Endometrium (tissue), 2 donors: Measurements from ENCODE around the gene OPN1SW.

Experiments
- FAIRE-seq: peaks from 2 replicates; lab custom pipeline; 2012; peaks lifted over from hg19 to GRCh38; lab: Jason Lieb, UNC
- donor health status: control.
- donor health status: control.

The OPN1SW gene

DNA sequence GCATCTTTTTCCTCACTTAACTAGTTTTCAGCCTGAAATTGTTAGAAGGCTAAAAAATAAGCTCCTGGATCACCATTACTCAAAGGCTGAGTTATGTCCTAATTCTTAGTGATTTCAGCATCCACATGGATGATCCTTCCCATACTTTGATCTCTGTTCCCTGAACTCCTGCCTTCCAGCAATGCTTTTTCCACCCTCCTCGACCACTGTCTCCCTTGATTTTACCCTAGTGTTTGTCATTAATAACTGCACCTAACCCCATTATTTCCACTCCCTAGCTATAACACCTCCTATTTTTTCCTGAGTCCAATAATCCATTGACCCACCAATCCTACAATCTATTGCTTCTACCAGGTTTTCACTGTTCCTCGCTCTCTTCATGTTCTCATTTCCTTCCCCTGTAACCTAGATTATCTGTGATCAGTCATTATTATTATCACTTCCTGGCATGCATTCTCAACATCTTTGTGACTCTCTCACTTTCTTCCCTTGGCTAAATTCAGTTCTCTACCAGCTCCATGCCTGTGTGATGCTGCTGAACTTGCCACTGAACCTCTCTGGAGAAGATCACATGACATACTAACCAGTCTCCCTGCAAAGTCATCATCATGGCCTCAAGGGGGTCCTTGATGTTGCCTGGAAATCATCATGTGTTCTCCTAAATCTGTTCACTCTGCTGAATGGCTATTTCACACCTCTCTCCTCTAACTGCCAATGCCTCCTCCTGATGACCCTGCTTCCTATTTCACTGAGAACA is 42.9 kb downstream of the OPN1SW start:
- no peak for FAIRE-seq

DNA sequence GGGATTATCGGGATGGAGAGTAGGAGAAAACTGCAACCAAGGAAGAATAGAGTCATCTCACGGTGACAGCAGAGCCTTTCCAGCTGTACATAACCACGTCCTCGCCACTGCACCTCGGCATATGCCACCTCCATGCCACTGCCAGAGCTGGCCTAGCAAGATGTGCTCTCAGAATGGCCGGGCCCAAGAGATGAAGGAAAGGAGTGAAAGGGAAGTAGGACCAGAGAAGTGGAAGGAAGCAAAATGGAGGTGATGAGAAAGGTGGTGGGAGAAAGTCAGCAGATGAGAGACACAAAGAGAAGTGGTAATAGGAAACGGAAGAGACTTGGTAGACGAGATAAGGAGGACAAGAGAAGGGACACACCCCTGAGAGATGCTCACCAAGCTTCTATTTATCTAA is 44.4 kb downstream of the OPN1SW start:
- FAIRE-seq = no peak

DNA sequence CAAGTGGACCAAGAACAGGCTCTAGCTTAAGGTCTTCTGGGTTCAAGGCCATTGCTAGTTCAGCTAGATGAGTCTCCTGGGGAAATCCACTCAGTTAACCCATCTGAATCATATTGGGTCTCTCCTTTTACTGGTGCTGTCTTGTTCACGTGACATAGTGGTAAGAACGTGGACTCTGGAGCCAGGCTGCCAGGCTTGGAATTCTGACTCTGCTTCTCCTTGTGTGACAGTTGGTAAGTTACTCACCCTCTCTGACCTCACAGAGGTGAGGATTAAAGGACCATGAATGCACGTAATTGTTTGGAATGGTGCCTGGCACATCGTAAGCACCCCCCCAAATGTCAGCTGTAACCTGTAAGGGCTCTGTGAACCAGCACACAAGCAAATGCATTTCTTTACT is 46.1 kb downstream of the OPN1SW start:
- no peak for FAIRE-seq

DNA sequence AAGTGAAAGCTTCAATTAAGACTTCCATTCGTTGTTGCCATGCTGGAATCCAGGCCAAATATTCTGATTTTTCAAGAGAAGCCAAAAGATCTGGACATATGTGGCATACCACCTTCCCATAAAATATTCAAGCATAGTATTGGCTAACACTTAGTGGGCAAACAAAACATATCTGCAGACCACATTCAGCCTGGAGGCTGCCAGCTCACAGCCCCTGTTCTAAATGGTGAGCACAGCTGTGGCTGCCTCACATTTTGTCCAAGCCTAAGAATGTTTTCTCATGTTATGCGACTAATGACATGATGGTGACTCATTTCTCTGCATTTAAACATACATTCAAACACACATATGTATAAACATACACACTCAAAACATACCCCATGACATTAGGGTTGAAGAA is 47.0 kb downstream of the OPN1SW start:
- no peak for FAIRE-seq

DNA sequence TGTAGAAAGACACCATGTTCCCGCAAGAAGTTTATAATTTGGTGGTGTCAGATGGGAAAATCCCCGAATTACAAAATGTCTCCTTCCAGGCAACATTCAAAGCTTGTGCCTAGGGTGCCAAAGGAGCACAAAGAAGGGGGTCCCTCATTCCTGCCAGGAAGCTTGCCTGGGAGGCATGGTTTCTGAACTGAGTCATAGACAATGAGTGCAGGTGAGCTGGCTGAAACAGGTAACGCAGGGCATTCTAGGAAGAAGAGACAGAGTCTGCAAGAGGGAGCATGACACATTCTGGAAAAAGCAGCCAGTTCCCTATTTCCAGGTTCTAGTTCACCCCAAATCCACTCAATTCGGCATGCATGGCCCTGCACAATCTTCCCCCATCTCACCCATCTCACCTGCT is 48.4 kb downstream of the OPN1SW start:
- no peak for FAIRE-seq

DNA sequence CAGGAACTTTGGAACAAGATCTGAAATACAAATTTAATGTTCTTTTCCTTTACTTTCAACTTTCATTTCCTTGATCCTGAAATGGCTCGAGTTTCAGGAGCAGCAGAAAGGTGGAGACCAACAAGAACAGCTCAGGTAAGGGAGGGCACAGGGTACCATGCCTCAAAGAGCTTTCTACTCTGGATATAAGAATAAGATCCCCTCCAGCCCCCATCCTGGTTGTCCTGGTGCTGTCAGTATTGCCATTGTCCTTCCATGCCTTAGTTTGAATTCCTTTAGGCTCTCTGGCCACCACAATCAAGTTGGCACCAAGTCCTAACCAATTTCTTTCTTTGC is 48.9 kb downstream of the OPN1SW start:
- no peak for FAIRE-seq

DNA sequence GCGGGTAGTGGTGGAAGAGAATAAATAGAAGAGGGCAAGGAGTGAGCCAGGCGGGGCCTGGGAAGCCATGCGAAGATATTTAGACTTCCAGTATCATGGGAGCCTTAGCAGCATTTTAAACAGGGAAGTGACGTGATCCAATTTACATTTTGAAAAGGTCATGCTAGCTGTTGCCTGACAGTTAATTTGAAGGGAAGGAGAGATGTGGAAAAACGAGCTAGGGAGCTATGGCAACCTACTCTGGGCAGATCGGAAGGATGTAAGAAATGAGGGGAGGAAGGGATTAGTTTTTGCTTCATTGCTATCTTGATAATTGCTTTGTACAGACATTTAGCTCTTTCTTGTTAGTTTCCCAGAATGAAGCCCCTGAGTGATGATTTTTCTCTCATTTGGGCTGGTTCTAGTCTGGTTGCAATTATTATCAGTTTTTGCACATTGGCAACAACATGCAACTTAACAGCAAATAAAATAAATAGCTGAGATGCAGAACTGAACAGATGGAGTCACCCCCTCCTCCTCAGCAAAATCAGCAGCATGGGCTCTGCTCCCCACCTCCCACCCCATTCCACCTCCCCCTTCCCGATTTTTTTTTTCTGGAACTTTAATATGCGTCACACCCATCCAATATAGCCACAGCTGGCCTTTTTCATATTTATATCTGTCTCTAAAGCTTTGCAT is 49.4 kb downstream of the OPN1SW start:
- FAIRE-seq = no peak

DNA sequence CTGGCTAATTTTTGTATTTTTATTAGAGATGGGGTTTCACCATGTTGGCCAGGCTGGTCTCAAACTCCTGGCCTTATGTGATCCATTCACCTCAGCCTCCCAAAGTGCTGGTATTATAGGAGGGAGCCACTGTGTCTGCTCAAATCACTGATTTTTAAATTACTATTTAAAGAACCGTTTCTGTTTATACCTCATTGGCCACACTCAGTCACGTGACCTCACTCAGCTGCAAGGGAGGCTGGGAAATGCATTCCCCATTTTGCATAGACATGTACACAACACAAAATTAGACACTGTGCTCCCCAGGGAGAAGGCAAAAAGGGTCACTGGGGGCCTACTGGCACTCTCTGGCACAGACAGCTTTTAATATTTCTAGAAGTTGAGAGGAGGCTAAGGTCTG is 50.1 kb downstream of the OPN1SW start:
- FAIRE-seq = no peak

DNA sequence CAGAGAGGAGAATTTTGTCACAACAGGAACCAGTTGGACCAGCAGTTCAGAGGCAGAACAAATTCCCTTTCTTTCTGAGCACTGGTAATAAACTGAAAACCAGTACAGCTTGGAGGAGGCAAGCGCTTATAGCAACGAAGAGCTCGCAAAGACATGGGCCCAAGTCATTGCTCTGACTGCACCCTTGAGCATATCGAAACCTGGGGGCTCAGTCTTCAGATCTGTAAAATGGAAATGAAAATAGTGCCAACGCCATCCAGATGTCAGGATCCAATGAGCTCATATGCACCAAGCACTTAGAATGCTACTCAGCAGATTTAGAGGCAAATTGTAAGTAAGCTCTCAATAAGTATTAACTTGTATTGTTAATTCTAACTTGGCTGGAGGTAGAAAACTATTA is 50.9 kb downstream of the OPN1SW start:
- FAIRE-seq = no peak
